T-helper 1 cell treated with Interleukin-12 subunit alpha and Interleukin-12 subunit beta and Interleukin-4 antibody, amounts not matched to agents 30 ng/mL and 1 ng/mL, for 36 hours (primary cell): ENCODE results near the gene CEP112. TPM values are rescaled to one million over a fixed set of nuclear protein-coding genes. Genes with fewer than 3 reads are reported as not detected.

Experiments used
- intact Hi-C: fragments of 100-400 bp; cut with micrococcal nuclease; formaldehyde crosslinking; loops from one replicate; pipeline ENCODE4 v1.15.1; 2024
- total RNA-seq: library from RNA; stranded (reverse); gene quantifications from 2 replicates; pipeline ENCODE4 v1.2.3, GENCODE V29; 2022

CEP112 gene
- total RNA-seq, 1 donor from 2014 or later = 3.0 TPM

GRCh38 chr17:65660078-65660477, 531.9 kb downstream of the CEP112 start:
- intact Hi-C loops = no loop called here

GRCh38 chr17:65659512-65659911, 532.4 kb downstream of the CEP112 start:
- intact Hi-C loops = no loop called here

GRCh38 chr17:65657251-65657828, 534.6 kb downstream of the CEP112 start:
- intact Hi-C loops = no loop called here

- intact Hi-C loops = no loop called here
Observed at GRCh38 chr17:65656390-65657250, 535.3 kb downstream of the CEP112 start.

- intact Hi-C loops = no loop called here
Observed at GRCh38 chr17:65655706-65656105, 536.2 kb downstream of the CEP112 start.

- intact Hi-C loops = no loop called here
Observed at GRCh38 chr17:65644545-65644944, 547.4 kb downstream of the CEP112 start.

GRCh38 chr17:65638221-65638975, 553.5 kb downstream of the CEP112 start:
- intact Hi-C loops = no loop called here

- intact Hi-C loops = no loop called here
Observed at GRCh38 chr17:65637786-65638185, 554.1 kb downstream of the CEP112 start.

- intact Hi-C loops = no loop called here
Observed at GRCh38 chr17:65634533-65634932, 557.4 kb downstream of the CEP112 start.

- intact Hi-C loops = no loop called here
Observed at GRCh38 chr17:65633988-65634387, 557.9 kb downstream of the CEP112 start.

GRCh38 chr17:65633146-65633881, 558.6 kb downstream of the CEP112 start:
- intact Hi-C loops = no loop called here

GRCh38 chr17:65630502-65630901, 561.4 kb downstream of the CEP112 start:
- intact Hi-C loops = no loop called here

- intact Hi-C loops = no loop called here
Observed at GRCh38 chr17:65629234-65629690, 562.7 kb downstream of the CEP112 start.

GRCh38 chr17:65628644-65629036, 563.3 kb downstream of the CEP112 start:
- intact Hi-C loops = no loop called here

- intact Hi-C loops = no loop called here
Observed at GRCh38 chr17:65627891-65628643, 563.9 kb downstream of the CEP112 start.

- intact Hi-C loops = no loop called here
Observed at GRCh38 chr17:65627108-65627507, 564.8 kb downstream of the CEP112 start.

GRCh38 chr17:65626451-65626850, 565.5 kb downstream of the CEP112 start:
- intact Hi-C loops = no loop called here

GRCh38 chr17:65618516-65618915, 573.4 kb downstream of the CEP112 start:
- intact Hi-C loops = no loop called here

- intact Hi-C loops = no loop called here
Observed at GRCh38 chr17:65617496-65617895, 574.4 kb downstream of the CEP112 start.

- intact Hi-C loops = no loop called here
Observed at GRCh38 chr17:65609749-65610148, 582.2 kb downstream of the CEP112 start.

- intact Hi-C loops = no loop called here
Observed at GRCh38 chr17:65609286-65609685, 582.6 kb downstream of the CEP112 start.
